ENCODE data around the gene NAV1.
"Not testable (repeated sequence)": the region's sequence is repeated elsewhere in the genome, so short reads cannot be mapped to it uniquely, and the experiment has no call there.

Gene NAV1

GRCh38 chr1:201545851-201546492 is 7.0 kb downstream of the NAV1 start:
- no peak for DNase-seq (ENCODE audit: low read depth in 3 of 3)

- not testable (repeated sequence) for DNase-seq (ENCODE audit: low read depth in 3 of 3)
Observed at GRCh38 chr1:201549522-201549921, 10.6 kb downstream of the NAV1 start.

GRCh38 chr1:201551096-201551495 is 12.2 kb downstream of the NAV1 start:
- DNase-seq (ENCODE audit: low read depth in 3 of 3): no peak

- no peak for DNase-seq (ENCODE audit: low read depth in 3 of 3)
Observed at GRCh38 chr1:201551877-201552731, 13.2 kb downstream of the NAV1 start.

GRCh38 chr1:201552941-201553351 is 14.0 kb downstream of the NAV1 start:
- no peak for DNase-seq (ENCODE audit: low read depth in 3 of 3)

GRCh38 chr1:201553496-201554189 is 14.7 kb downstream of the NAV1 start:
- no peak for DNase-seq (ENCODE audit: low read depth in 3 of 3)

GRCh38 chr1:201554190-201554600 is 15.3 kb downstream of the NAV1 start:
- DNase-seq (ENCODE audit: low read depth in 3 of 3): no peak

- DNase-seq (ENCODE audit: low read depth in 3 of 3): no peak
Observed at GRCh38 chr1:201554789-201555592, 16.1 kb downstream of the NAV1 start.

GRCh38 chr1:201555593-201555945 is 16.6 kb downstream of the NAV1 start:
- DNase-seq (ENCODE audit: low read depth in 3 of 3): no peak

- DNase-seq (ENCODE audit: low read depth in 3 of 3): no peak
Observed at GRCh38 chr1:201556841-201557571, 18.1 kb downstream of the NAV1 start.

GRCh38 chr1:201557572-201557958 is 18.6 kb downstream of the NAV1 start:
- no peak for DNase-seq (ENCODE audit: low read depth in 3 of 3)

GRCh38 chr1:201559679-201560162 is 20.8 kb downstream of the NAV1 start:
- DNase-seq (ENCODE audit: low read depth in 3 of 3): peak; percentile 21 to 46 (median 42)

- no peak for DNase-seq (ENCODE audit: low read depth in 3 of 3)
Observed at GRCh38 chr1:201560328-201561194, 21.6 kb downstream of the NAV1 start.

- no peak for DNase-seq (ENCODE audit: low read depth in 3 of 3)
Observed at GRCh38 chr1:201561195-201561564, 22.3 kb downstream of the NAV1 start.

GRCh38 chr1:201561601-201562000 is 22.7 kb downstream of the NAV1 start:
- no peak for DNase-seq (ENCODE audit: low read depth in 3 of 3)

GRCh38 chr1:201562257-201562656 is 23.3 kb downstream of the NAV1 start:
- no peak for DNase-seq (ENCODE audit: low read depth in 3 of 3)

GRCh38 chr1:201562659-201563405 is 23.9 kb downstream of the NAV1 start:
- DNase-seq (ENCODE audit: low read depth in 3 of 3): no peak

GRCh38 chr1:201563406-201563780 is 24.5 kb downstream of the NAV1 start:
- DNase-seq (ENCODE audit: low read depth in 3 of 3): no peak

- no peak for DNase-seq (ENCODE audit: low read depth in 3 of 3)
Observed at GRCh38 chr1:201563941-201564340, 25.0 kb downstream of the NAV1 start.
